GM18511 (cell line): ENCODE data around the gene PACSIN1.
A peak's percentile ranks its signal among the peaks of the same experiment; 100 is the strongest.

Experiments used
- ATAC-seq: cut with Tn5 transposase; IDR thresholded peaks from one replicate; pipeline ENCODE4 v1.9.1; 2021; ENCODE audit warnings: mild to moderate bottlenecking, moderate library complexity; ENCODE audit not compliant: unreplicated experiment

Gene PACSIN1

DNA sequence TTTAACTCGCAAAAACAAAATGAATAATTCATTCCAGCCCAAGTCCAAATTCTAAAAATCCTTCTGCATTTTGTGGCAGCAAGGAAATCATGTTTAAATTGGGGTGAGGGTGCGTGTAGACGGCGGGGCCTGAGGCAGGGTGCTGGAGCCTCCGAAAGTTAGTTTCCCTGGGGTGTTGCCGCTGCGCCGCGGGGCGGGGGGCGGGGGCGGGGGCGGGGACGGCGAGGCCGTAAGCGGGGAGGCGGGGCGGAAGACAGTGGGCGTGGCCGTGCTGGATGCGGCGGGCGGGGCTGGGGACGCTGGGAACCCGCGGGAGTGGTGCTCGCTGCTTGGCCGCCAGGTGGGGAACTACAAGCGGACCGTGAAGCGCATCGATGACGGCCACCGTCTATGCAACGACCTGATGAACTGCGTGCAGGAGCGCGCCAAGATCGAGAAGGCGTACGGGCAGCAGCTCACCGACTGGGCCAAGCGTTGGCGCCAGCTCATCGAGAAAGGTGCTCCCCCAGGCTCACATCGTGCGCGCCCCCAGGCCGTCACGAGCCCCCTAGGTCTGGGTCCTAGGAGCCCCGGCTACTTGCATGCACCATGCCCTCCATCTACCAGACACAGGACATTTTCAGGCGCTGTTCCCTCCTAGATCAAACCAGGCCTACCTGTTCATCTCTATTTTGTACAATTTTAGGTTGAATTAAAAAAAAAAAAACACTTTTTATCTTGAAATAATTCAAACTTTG, 61.3 kb downstream of the PACSIN1 start:
- ATAC-seq = peak; percentile 91

DNA sequence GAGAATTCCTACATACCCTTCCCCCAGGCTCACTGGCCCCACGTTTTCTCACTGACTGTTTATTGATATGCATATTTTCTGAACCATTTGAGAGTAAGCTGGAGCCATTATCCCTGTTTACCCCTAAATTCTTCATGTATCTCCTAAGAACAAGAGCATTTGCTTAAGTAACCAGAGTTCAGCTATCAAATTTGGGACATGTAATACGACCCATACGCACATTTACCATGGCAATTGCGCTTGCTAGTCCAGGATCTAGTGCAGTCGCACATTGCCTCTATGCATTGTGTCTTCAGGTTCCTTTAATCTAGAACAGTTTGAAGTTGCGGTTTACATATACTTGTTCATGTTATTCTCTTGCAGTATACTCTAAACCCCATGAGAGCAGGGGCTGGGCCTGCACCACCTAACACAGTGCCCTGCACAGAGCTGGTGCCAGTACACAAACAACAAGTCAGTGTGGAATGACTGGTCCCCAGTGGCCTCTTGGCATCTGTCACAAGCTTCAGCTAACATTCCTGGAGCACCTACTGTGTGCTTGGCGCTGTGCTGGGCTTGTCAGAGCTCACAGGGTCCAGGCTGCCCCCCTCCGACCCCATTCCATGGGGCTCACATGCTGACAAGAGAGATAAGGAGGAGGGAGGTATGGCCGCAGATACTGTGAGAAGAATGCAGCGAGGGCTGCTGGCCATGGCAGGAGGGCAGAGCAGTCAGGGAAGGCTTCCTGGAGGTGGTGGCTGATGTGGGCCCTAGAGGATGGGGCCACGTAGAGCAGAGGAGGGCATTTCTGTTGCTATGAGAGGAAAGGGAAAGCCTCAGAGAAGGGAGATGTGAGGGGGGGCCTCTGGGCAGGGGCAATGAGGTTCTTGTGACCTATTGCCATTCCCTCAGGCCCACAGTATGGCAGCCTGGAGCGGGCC, 62.1 kb downstream of the PACSIN1 start:
- no peak for ATAC-seq

- ATAC-seq = no peak
Measured at GRCh38 chr6:34528996-34529664, 63.3 kb downstream of the PACSIN1 start.

DNA sequence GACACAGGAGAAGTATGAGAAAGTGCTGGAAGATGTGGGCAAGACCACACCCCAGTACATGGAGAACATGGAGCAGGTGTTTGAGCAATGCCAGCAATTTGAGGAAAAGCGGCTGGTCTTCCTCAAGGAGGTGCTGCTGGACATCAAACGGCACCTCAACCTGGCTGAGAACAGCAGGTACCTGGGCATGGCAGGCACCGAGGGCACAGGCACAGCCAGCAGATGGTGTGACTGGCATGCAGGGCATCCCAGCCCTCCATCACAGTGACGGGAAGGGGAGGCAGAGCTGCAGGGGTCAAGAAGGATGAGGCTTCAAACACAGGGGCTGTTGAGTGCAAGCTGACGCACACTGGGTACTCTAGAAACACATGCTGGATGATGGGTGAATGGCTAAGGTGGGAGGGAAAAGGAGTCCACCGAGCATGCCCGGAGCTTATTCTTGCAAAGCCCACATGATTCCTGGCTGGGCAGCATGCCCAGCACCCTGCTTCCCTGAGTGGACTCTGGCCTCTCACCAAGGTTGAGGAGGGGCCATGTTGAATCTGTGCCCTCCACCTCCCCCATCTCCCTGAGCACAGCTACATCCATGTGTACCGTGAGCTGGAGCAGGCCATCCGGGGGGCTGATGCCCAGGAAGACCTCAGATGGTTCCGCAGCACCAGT, 63.9 kb downstream of the PACSIN1 start:
- ATAC-seq = no peak

DNA sequence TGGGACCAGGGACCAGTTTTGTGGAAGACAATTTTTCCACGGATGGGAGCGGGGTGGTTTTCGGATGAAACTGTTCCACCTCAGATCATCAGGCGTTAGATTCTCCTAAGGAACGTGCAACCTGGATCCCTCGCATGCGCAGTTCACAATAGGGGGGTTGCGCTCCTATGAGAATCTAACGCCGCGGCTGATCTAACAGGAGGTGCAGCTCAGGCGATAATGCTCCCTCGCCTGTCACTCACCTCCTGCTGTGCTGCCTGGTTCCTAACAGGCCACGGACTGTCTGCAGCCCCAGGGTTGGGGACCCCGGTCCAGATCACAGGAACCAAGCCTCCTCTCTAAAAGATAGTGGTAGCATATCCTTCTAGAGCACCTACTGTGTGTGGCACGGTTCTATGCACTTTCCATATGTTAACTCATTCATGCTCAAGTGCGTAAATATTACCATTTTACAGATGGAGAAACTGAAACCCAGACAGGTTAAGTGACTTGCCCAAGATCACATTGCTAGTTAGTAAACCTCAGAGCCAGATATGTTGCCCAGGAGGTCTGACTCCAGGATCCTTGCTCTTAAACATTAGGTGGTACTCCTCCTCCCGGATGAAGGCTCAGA, 65.0 kb downstream of the PACSIN1 start:
- no peak for ATAC-seq

DNA sequence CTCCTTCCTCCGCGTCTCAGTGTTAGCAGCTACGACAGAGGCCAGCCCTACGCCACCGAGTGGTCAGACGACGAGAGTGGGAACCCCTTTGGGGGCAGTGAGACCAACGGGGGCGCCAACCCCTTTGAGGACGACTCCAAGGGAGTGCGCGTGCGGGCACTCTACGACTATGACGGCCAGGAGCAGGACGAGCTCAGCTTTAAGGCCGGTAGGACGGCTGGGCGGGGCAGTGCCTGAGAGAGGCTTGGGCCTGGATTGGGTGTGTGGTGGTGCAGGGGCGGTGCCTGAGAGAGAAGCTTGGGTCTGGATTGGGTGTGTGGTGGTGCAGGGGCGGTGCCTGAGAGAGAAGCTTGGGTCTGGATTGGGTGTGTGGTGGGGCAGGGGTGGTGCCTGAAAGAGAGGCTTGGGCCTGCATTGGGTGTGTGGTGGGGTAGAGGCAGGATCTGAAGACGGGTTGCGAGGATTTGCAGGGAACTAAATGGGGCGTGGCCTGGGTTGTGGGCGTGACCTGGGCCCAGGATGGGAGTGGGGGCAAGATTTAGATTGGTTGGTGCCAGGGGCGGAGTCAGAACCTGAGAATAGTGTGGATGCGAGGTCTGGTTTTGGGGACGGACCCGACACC, 65.8 kb downstream of the PACSIN1 start:
- no peak for ATAC-seq

DNA sequence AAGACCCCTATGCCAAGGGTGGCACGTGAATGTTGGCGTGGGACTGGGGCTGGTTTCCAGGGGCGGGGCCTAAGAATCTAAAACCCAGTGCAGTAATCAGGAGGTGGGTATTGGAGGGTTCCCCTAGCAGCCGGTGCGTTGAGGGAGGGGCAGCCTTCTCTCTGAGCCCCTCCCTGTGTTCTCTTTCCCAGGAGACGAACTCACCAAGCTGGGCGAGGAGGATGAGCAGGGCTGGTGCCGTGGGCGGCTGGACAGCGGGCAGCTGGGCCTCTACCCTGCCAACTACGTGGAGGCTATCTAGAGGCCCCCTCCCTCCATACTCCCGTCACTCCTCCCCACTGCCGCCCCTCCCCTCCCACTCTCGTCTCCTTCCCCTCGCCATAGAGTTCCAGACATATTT, 66.4 kb downstream of the PACSIN1 start:
- no peak for ATAC-seq

DNA sequence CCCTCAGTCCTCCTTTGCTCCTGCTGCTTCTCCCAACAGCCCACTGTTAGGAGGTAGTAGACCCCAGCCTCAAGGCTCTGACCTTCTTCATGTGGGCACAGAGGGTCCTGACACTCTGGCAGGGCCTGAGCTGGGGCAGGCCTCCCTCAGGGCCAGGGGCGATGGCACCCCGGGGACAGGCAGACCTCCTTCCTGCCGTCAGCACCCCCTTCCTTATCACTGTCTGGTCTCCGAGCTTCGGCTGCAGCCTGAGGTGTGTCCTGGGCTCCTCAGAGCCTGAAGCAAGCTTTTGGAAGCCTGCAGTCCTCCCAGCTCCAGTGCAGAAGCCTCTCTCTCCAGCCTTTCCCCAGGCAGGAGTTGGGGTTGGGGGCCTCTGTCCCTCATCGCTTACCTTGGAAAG, 68.3 kb downstream of the PACSIN1 start:
- ATAC-seq = no peak

DNA sequence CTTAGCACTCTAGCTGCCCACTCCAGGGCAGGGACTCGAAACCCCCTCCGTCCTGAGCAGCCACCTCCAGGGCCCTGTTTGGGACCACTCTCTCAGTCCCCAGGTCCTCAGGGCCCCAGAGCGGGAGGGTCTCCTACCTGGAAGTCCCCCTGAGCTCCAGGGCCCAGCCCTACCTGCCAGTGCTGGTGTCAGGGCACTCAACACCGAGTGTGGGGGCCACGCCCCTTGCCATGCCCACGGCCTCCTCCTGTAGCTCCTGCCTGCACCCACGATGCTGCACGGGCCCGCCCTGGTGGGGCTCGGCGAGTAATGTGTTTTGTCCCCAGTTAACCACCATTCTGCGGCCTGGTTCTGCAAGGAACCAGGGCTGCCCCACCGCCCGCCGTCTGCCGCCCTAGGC, 68.8 kb downstream of the PACSIN1 start:
- no peak for ATAC-seq

GRCh38 chr6:34535199-34535598, 69.3 kb downstream of the PACSIN1 start:
- ATAC-seq = no peak

DNA sequence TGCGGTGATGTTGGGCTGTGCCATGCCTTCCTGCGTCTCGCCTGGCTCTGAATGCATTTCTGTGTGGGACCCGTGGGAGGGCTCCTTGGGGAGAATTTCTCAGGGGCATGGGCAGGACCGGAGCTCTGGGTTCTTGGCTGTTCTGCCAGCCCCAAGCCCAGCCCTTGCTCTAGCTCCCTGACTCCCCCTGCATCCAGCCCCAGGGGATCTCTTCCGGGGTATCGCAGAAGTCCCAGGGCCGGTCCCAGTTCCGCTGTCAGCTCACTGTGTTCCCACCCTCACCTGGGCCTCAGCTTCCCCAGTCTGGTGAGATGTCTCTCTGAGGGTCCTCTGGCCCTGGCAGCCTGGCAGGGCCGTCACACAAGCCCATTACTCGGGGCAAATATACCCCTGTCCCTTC, 69.8 kb downstream of the PACSIN1 start:
- no peak for ATAC-seq

GRCh38 chr6:34536251-34536958, 70.5 kb downstream of the PACSIN1 start:
- ATAC-seq = no peak

DNA sequence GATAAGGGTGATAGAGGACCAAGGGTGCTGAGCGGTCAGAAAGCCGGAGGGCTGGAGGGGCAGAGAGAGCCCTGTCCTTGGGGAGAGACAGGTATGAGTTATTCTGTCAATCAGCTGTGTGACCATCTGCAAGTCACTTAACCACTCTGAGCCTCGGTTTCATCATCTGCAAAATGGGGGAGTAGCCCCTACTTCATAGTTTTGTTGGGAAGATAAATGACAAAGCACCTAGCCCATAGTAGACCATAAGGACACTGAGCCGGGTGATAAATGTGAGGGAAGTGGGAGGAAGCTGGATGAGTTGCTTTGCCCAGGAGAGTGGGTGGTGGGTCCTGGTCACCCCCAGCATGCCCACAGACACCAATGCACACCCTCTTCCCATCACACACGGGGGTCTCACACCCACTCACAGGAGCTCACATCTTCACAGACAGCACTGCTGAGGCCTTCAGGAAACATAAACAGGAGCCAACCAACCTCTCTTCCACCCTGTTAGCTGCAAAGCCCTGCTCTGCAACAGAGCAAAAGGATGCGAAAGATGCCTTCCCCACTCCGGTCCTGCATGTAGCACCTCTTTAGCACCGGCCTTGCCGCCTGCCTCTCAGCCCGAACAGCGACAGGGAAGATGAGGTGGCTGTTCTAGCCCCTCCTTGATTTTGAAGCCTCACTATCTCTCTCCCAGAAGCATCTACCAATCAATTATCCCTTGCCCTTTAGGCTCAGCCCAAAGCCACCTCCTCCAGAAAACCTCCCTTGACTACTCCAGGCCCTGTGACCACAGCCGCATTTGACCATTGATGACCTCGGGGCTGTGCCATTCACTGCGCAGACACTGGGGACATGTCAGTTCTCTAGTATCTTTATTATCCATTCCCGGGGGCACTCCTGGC, 71.3 kb downstream of the PACSIN1 start:
- ATAC-seq = no peak

GRCh38 chr6:34537922-34538550, 72.2 kb downstream of the PACSIN1 start:
- no peak for ATAC-seq

DNA sequence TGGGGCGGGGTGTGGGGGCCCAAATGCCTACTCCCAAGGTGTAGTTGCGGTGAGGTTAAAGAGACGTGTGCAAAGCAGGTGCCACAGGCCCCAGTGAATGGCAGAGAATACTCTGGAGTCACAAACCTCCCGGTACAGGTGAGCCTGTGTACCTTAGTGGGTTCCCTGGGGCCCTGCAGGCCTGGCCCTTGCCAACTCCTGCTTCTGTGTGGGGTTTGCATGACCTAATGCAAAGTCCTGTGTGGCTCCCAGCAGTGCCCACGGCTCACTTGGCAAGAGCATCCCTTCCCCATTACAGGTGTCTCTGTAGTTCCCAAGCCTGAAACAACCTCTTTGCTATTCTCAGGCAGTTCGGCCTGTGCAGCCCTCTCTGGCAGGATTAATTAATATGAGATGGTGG, 72.7 kb downstream of the PACSIN1 start:
- no peak for ATAC-seq

DNA sequence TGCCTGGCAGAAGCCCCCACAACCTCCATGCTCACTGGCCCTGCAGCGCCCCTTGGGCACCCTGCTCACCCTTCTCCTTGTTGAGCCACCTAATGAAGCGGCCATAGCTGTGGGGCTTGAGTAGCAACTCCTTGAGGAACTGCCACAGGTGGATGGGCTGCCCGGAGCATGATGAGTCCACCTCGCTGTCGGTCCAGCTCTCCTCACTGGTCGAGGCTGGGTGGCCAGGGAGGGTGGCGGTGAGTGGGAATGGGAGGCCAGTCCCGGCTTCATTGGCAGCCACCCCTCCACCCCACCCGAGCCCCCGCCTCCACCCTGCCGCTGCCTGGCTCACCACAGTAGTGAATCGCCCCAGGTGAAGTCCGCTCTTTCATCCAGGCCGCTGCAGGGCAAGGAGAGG, 73.3 kb downstream of the PACSIN1 start:
- no peak for ATAC-seq

- ATAC-seq = no peak
Measured at GRCh38 chr6:34540222-34540621, 74.3 kb downstream of the PACSIN1 start.

GRCh38 chr6:34540841-34541240, 75.0 kb downstream of the PACSIN1 start:
- no peak for ATAC-seq
